Endometrial microvascular endothelial cells (primary cell): ENCODE results near the gene PLAGL2. TPM values are rescaled to one million over a fixed set of nuclear protein-coding genes. Genes with fewer than 3 reads are reported as not detected.
"Not testable (repeated sequence)": the region's sequence is repeated elsewhere in the genome, so short reads cannot be mapped to it uniquely, and the experiment has no call there.

Experiments
- in situ Hi-C: cut with HindIII; loops from 2 replicates; pipeline ENCODE4 v1.10.0; 2017; ENCODE audit warnings: low sequenced_read_pairs, low pct_unique_long_range_greater_than_20kb; ENCODE audit errors: inconsistent ontology term
- total RNA-seq: library from RNA; depleted of rRNA; stranded (reverse); fragments of >200 nt; gene quantifications from one replicate; pipeline ENCODE4 v1.2.3, GENCODE V29; 2015; ENCODE audit errors: inconsistent ontology term

Gene PLAGL2, protein sequence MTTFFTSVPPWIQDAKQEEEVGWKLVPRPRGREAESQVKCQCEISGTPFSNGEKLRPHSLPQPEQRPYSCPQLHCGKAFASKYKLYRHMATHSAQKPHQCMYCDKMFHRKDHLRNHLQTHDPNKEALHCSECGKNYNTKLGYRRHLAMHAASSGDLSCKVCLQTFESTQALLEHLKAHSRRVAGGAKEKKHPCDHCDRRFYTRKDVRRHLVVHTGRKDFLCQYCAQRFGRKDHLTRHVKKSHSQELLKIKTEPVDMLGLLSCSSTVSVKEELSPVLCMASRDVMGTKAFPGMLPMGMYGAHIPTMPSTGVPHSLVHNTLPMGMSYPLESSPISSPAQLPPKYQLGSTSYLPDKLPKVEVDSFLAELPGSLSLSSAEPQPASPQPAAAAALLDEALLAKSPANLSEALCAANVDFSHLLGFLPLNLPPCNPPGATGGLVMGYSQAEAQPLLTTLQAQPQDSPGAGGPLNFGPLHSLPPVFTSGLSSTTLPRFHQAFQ
- 4.6 TPM for total RNA-seq

DNA sequence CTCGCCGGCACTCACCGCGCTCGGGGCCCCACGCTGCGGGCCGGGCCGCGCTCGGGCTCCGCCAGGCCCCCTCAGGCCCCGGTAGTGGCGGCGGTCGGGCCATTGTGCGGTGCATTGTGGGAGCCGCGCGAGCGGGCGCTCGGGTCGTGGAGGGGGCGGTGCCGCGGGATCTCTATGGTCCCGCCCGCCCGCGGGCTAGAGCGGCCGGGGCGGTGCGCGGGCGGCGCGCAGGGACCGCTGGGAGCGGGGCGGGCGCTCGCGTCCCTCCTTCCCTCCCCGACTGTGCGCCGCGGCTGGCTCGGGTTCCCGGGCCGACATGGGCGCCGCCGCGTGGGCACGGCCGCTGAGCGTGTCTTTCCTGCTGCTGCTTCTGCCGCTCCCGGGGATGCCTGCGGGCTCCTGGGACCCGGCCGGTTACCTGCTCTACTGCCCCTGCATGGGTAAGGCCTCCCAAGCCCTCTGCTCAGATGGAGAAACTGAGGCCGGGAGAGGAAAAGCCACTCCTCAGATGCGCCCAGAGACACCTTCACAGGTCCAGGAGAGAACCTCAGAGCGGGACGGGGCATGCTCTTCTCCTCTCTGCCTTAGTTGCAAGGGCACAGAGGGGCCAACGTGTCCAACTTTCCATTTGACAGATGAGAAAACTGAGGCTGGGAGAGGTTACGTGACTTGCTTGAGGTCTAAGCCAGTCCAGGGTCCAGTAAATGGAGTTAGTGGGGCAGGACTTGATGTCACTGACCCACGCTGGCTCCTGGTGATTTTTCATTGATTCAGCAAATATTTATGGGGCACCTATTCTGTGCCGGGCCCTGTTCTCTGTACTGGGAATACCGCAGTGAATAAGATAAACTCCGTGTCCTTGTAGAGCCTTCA, at the start of gene PLAGL2, which contains the start of gene POFUT1:
Gene PLAGL2, minus strand, starts transcription at position 118 of the 873 bp plus-strand sequence. CDS start 5,565 bp downstream, outside the sequence.
Gene POFUT1, plus strand, starts transcription at position 255 of the 873 bp plus-strand sequence. Its CDS starts 62 bp downstream, at position 317.
- in situ Hi-C loops: no loop called here

DNA sequence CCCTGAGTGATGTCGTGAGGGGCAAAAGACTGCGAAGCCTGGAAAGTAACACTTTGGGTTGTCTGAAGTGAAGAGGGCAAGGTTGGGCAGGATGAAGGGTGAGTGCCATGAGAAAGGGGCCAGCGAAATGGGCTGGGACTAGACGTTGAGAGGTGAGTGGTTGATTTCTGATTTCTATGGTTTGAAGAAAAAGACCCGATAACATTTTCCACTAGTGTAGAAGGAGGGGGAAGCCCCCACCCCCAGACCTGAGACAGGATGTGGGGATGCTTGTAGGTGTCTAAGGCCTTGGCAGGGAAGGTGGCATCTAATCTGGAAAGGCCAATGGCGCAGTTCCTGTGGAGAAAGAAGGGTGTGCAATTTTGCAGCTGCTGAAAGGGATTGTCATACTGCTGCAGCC, 44.6 kb upstream of the PLAGL2 start:
- in situ Hi-C loops: no loop called here

GRCh38 chr20:32251470-32251869, 43.9 kb upstream of the PLAGL2 start:
- in situ Hi-C loops: no loop called here

DNA sequence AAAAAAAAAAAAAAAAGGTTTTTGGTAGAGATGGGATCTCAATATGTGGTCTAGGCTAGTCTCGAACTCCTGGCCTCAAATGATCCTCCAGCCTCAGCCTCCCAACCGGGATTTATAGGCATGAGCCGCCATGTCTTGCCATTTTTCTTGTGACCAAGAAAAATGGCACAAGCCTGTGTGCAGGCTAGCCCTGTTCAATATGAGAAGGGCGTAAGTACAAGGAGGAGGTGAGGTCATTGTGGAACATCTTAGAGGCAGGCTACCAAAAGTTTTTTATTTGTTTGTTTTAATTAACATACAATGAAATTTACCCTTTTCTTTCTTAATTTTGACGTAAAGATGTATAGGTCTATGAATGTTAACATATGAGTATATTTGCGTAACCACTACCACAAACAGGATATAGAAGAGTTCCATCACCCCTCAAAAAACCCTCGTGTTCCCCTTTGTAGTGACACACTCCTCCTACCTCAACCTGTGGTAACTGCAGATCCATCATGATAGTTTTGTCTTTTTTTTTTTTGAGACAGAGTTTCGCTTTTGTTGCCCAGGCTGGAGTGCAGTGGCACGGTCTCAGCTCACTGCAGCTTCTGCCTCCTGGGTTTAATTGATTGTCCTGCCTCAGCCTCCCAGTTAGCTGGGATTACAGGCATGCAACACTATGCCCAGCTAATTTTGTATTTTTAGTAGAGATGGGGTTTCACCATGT, 41.6 kb upstream of the PLAGL2 start:
- in situ Hi-C loops: no loop called here

DNA sequence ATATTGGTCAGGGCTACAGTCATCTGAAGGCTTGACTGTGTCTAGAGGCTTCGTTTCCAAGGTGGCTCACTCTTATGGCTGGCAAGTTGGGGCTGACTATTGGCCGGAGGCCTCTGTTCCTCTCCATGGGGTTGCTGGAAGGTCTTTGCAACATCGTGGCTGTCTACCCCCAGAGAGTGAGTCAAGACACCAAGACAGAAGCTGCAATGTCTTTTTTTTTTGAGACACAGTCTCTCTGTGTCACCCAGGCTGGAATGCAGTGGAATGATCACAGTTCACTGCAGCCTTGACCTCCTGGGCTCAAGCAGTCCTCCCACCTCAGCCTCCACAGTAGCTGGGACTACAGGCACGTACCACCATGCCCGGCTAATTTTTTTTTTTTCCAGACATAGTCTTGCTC, 40.5 kb upstream of the PLAGL2 start:
- in situ Hi-C loops: no loop called here

GRCh38 chr20:32246208-32246607, 38.7 kb upstream of the PLAGL2 start:
- in situ Hi-C loops: not testable (repeated sequence)

- in situ Hi-C loops: no loop called here
These were observed 37.4 kb upstream of the PLAGL2 start for GRCh38 chr20:32244959-32245358.

GRCh38 chr20:32244150-32244823, 36.7 kb upstream of the PLAGL2 start:
- in situ Hi-C loops: no loop called here

- in situ Hi-C loops: no loop called here
These were observed 34.3 kb upstream of the PLAGL2 start for GRCh38 chr20:32241807-32242206.

DNA sequence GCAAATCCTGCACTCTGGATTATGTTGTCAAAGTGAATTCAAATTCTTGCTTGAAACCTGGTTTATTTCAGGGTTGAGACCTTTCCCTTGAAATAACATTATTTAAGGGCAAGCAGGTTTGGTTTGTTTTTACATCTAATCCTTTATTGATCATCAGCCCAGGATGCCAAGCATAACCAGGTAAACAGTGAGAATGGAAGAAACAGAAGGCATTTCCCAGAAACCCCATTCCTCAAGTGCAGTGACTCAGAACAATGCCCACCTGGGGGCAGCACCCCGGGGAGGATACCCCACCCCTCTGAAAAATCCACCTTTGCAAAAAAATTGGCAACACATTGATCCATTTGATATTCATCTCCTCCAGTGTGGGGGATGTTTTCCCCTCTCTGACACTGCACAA, 32.7 kb upstream of the PLAGL2 start:
- in situ Hi-C loops: no loop called here

DNA sequence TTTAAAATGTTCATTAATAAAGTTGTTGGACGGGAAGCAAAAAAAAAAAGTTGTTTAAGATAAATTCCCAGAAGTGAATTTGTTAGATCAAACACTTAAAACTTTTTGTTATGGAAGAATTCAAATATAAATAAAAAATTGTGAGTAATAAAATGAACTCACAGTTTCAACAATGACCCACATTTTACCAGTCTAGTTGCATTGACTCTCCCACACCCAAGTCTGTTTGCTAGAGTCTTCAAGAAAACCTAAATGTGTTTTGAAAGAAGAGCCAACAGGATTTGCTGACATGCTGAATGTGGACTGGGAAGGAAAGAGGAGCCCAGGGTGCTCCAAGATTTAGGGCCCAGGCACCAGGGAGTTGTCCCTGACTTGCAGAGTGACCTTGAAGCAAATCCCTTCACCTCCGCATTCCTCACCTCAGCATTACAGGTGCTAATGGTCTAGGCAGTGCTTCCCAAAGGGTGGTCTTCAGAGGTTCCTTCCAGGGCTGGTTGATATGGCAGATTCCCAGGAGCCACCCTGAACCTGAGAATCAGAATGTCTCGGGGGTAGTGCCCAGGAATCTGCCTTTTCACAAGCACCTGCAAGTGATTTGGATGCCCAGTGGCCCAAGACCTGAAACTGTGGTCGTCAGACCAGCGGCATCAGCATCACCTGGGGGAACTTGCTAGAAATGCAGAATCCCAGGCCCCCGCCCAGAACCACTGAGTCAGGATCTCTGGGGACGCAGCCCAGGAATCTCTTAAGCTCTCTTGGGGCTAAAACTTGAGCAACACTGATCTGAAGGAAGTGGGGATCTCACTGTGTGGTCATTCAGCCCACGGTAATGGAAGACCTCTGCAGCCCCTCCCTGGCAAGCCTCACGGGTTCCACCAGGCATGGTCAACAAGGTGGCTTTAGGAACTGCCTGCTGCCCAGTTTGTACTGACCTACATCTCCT, 31.2 kb upstream of the PLAGL2 start:
- in situ Hi-C loops: no loop called here

GRCh38 chr20:32237419-32237818, 29.9 kb upstream of the PLAGL2 start:
- in situ Hi-C loops: no loop called here

DNA sequence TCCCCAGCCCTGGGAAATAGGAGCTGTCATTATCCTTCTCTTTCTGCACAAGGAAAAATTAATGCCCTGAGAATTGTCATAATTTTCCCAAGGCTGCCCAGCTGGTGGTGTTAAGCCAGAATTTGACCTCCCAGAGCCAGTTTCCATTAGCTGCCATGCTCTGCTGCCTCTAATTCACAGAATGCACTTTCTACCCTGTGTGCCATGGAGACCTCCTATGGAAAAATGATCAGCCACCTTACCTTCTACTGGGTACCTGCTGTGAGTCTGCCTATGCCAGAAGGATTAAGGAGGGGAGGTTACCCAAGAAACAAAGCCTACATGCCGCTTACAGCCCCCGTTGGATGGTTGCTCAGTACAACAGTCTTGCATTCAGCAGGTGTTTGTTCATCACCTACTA, 29.3 kb upstream of the PLAGL2 start:
- in situ Hi-C loops: no loop called here

GRCh38 chr20:32236048-32236533, 28.5 kb upstream of the PLAGL2 start:
- in situ Hi-C loops: no loop called here

- in situ Hi-C loops: no loop called here
These were observed 27.9 kb upstream of the PLAGL2 start for GRCh38 chr20:32235331-32236047.

- in situ Hi-C loops: no loop called here
These were observed 26.7 kb upstream of the PLAGL2 start for GRCh38 chr20:32234135-32234808.
